CD4-positive, alpha-beta memory T cell (primary cell): ENCODE results near the gene OXLD1. TPM values are rescaled to one million over a fixed set of nuclear protein-coding genes. Genes with fewer than 3 reads are reported as not detected.
A peak's percentile ranks its signal among the peaks of the same experiment; 100 is the strongest.

Source experiments
- CTCF ChIA-PET: fragments of 350-600 bp; sonication (Branson Sonifier 250); formaldehyde crosslinking; loops from one replicate; lab custom pipeline; 2021; ENCODE audit warnings: inconsistent platforms; ENCODE audit not compliant: partially characterized antibody; lab: Charles Lee
- POLR2A ChIA-PET: fragments of 350-600 bp; sonication (Branson Sonifier 250); formaldehyde crosslinking; loops from one replicate; lab custom pipeline; 2021; ENCODE audit not compliant: partially characterized antibody; lab: Charles Lee
- DNase-seq, 5 donors: peaks; one replicate each; pipeline versions ENCODE4 v3.0.0 to v3.0.0-alpha.2; 2020 to 2022; ENCODE audit warnings: mixed read lengths in 1 of 5
- H3K27ac ChIP-seq: one replicate; pipeline ENCODE4 v1.7.0; 2013; ENCODE audit warnings: low read depth, low read length
- H3K27me3 ChIP-seq: 2 replicates; pipeline ENCODE4 v1.7.0; 2013; ENCODE audit warnings: mild to moderate bottlenecking, low read length, moderate library complexity; ENCODE audit not compliant: insufficient read depth
- H3K36me3 ChIP-seq: 2 replicates; pipeline ENCODE4 v1.7.0; 2013; ENCODE audit warnings: mild to moderate bottlenecking, low read length, moderate library complexity; ENCODE audit not compliant: insufficient read depth
- H3K4me1 ChIP-seq: 2 replicates; pipeline ENCODE4 v1.7.0; 2013; ENCODE audit warnings: mild to moderate bottlenecking, low read length, moderate library complexity; ENCODE audit not compliant: insufficient read depth
- H3K4me3 ChIP-seq, 2 donors: one replicate each; pipeline ENCODE4 v1.7.0; 2013; ENCODE audit warnings: low read length in 2 of 2, mild to moderate bottlenecking in 1 of 2
- H3K9me3 ChIP-seq, 2 donors: one replicate each; pipeline ENCODE4 v1.7.0; 2013; ENCODE audit warnings: low read length in 2 of 2, control low read depth in 1 of 2; ENCODE audit not compliant: control insufficient read depth in 1 of 2
- H3K27ac Mint-ChIP-seq, 7 donors: one replicate each; pipeline ENCODE4 v1.8.0; 2020 to 2021; ENCODE audit warnings: mixed read lengths in 7 of 7, mild to moderate bottlenecking in 6 of 7, inconsistent platforms in 3 of 7, moderate library complexity in 3 of 7
- H3K27me3 Mint-ChIP-seq, 2 donors: one replicate each; pipeline ENCODE4 v1.8.0; 2020 to 2021; ENCODE audit warnings: mixed read lengths in 2 of 2
- H3K36me3 Mint-ChIP-seq, 2 donors: one replicate each; pipeline ENCODE4 v1.8.0; 2020 to 2021; ENCODE audit warnings: mixed read lengths in 2 of 2, inconsistent platforms in 1 of 2, mild to moderate bottlenecking in 1 of 2
- H3K4me1 Mint-ChIP-seq, 4 donors: one replicate each; pipeline ENCODE4 v1.8.0; 2020 to 2021; ENCODE audit warnings: mixed read lengths in 4 of 4, mild to moderate bottlenecking in 1 of 4
- H3K4me3 Mint-ChIP-seq, 8 donors: one replicate each; pipeline ENCODE4 v1.8.0; 2020 to 2021; ENCODE audit warnings: mixed read lengths in 8 of 8, mild to moderate bottlenecking in 7 of 8, moderate library complexity in 6 of 8, inconsistent platforms in 3 of 8
- H3K9me3 Mint-ChIP-seq, 8 donors: one replicate each; pipeline ENCODE4 v1.8.0; 2020 to 2021; ENCODE audit warnings: mixed read lengths in 8 of 8, mild to moderate bottlenecking in 5 of 8, inconsistent platforms in 3 of 8, moderate library complexity in 1 of 8
- intact Hi-C: fragments of 100-400 bp; cut with micrococcal nuclease; formaldehyde crosslinking; loops from one replicate; pipeline ENCODE4 v1.15.1; 2023
- polyA plus RNA-seq, 2 donors: library from polyadenylated mRNA; unstranded; fragments of 300-500 nt; fragmentation: Illumina TruSeq; gene quantifications; one replicate each; pipeline ENCODE4 v1.2.3, GENCODE V29; 2021
- total RNA-seq, 2 experiments: library from RNA; stranded (reverse); gene quantifications; one replicate each; pipeline ENCODE4 v1.2.3, GENCODE V29; 2021

Gene OXLD1
- total and polyA plus RNA-seq, 4 experiments from 2014 or later = 52.5 to 83.2 (median 64.8) TPM

GRCh38 chr17:81695211-81695610 lies 28.8 kb upstream of the OXLD1 start:
- H3K9me3 ChIP-seq = no peaks in the 10 kb centered on the region
- Mint-ChIP-seq H3K9me3 (no peaks in the 10 kb centered on the region), H3K27me3 (no peaks in the 10 kb centered on the region), H3K4me1 (peaks cover 0 to 3% (median 0%) of the 10 kb centered on the region in 4 donors), H3K27ac (no peak overlapping the region), H3K36me3 (peaks cover 22 to 41% of the 10 kb centered on the region in 2 donors), H3K4me3 (no peak overlapping the region)
- no peak overlapping the region for H3K27ac ChIP-seq
- POLR2A ChIA-PET = interaction anchor here (0.8 to 1.7 kb wide), 4 partner anchors 10 to 18 kb away, joined by 3 to 12 read pairs (median 4); partner anchors contain the start of genes ARL16 and HGS
- H3K27me3 ChIP-seq = no peaks in the 10 kb centered on the region
- CTCF ChIA-PET = interaction anchor here (1.3 kb wide), 1 partner anchor 13 kb away, joined by 3 read pairs; no protein-coding TSS in a partner anchor
- no peak overlapping the region for H3K4me3 ChIP-seq
- DNase-seq = no peak
- peaks cover 60% of the 10 kb centered on the region for H3K36me3 ChIP-seq
- H3K4me1 ChIP-seq = no peaks in the 10 kb centered on the region
- intact Hi-C loops = no loop called here

GRCh38 chr17:81694810-81695209 lies 28.4 kb upstream of the OXLD1 start:
- H3K4me3 ChIP-seq = no peak overlapping the region
- peaks cover 64% of the 10 kb centered on the region for H3K36me3 ChIP-seq
- no peak for DNase-seq
- no peaks in the 10 kb centered on the region for H3K27me3 ChIP-seq
- intact Hi-C loops = no loop called here
- ChIA-PET CTCF (no interaction called here), POLR2A (interaction anchor here (1.0 to 1.1 kb wide), 2 partner anchors 10 to 18 kb away, joined by 3 to 4 read pairs; no protein-coding TSS in a partner anchor)
- no peak overlapping the region for H3K4me3 Mint-ChIP-seq
- H3K27ac Mint-ChIP-seq = no peak overlapping the region
- peaks cover 22 to 45% of the 10 kb centered on the region in 2 donors for H3K36me3 Mint-ChIP-seq
- H3K4me1 Mint-ChIP-seq = peaks cover 0 to 3% (median under 1%) of the 10 kb centered on the region in 4 donors
- H3K4me1 ChIP-seq = no peaks in the 10 kb centered on the region
- no peaks in the 10 kb centered on the region for H3K9me3 Mint-ChIP-seq
- no peaks in the 10 kb centered on the region for H3K27me3 Mint-ChIP-seq
- H3K9me3 ChIP-seq = no peaks in the 10 kb centered on the region
- no peak overlapping the region for H3K27ac ChIP-seq

GRCh38 chr17:81693509-81694210 lies 27.3 kb upstream of the OXLD1 start:
- intact Hi-C loops = no loop called here
- peaks cover 0 to 9% (median 3%) of the 10 kb centered on the region in 4 donors for H3K4me1 Mint-ChIP-seq
- H3K9me3 ChIP-seq = no peaks in the 10 kb centered on the region
- no peaks in the 10 kb centered on the region for H3K27me3 Mint-ChIP-seq
- H3K36me3 ChIP-seq = peaks cover 70% of the 10 kb centered on the region
- H3K36me3 Mint-ChIP-seq = peaks cover 26 to 51% of the 10 kb centered on the region in 2 donors
- no peak for DNase-seq
- no peak overlapping the region for H3K4me3 ChIP-seq
- H3K9me3 Mint-ChIP-seq = no peaks in the 10 kb centered on the region
- no peaks in the 10 kb centered on the region for H3K27me3 ChIP-seq
- ChIA-PET POLR2A (interaction anchor here (0.6 to 1.1 kb wide), 2 partner anchors 9 to 12 kb away, joined by 3 read pairs; no protein-coding TSS in a partner anchor), CTCF (no interaction called here)
- no peaks in the 10 kb centered on the region for H3K4me1 ChIP-seq
- no peak overlapping the region for H3K27ac Mint-ChIP-seq
- H3K27ac ChIP-seq = no peak overlapping the region
- no peak overlapping the region for H3K4me3 Mint-ChIP-seq

- Mint-ChIP-seq H3K27me3 (no peaks in the 10 kb centered on the region), H3K27ac (no peak overlapping the region), H3K4me3 (no peak overlapping the region), H3K36me3 (peaks cover 19 to 47% of the 10 kb centered on the region in 2 donors), H3K4me1 (peaks cover 0 to 14% (median 3%) of the 10 kb centered on the region in 4 donors), H3K9me3 (no peaks in the 10 kb centered on the region)
- Histone ChIP-seq H3K27me3 (no peaks in the 10 kb centered on the region), H3K27ac (no peak overlapping the region), H3K4me1 (no peaks in the 10 kb centered on the region), H3K9me3 (no peaks in the 10 kb centered on the region), H3K36me3 (peaks cover 69% of the 10 kb centered on the region), H3K4me3 (no peak overlapping the region)
- CTCF ChIA-PET = no interaction called here
- intact Hi-C loops = no loop called here
- no peak for DNase-seq
- POLR2A ChIA-PET = interaction anchor here (1.6 kb wide), 1 partner anchor 12 kb away, joined by 3 read pairs; the partner anchor contains the start of gene MRPL12
Measured at GRCh38 chr17:81691608-81692007, 25.2 kb upstream of the OXLD1 start.

GRCh38 chr17:81691196-81691595 lies 24.8 kb upstream of the OXLD1 start:
- Mint-ChIP-seq H3K36me3 (peaks cover 21 to 49% of the 10 kb centered on the region in 2 donors), H3K27me3 (no peaks in the 10 kb centered on the region), H3K9me3 (no peaks in the 10 kb centered on the region), H3K27ac (no peak overlapping the region), H3K4me3 (no peak overlapping the region), H3K4me1 (peaks cover 0 to 16% (median 5%) of the 10 kb centered on the region in 4 donors)
- Histone ChIP-seq H3K36me3 (peaks cover 72% of the 10 kb centered on the region), H3K4me3 (no peak overlapping the region), H3K27me3 (no peaks in the 10 kb centered on the region), H3K4me1 (peaks cover 3% of the 10 kb centered on the region), H3K9me3 (no peaks in the 10 kb centered on the region), H3K27ac (no peak overlapping the region)
- intact Hi-C loops = no loop called here
- ChIA-PET CTCF (no interaction called here), POLR2A (interaction anchor here (1.6 kb wide), 1 partner anchor 12 kb away, joined by 3 read pairs; the partner anchor contains the start of gene MRPL12)
- DNase-seq = no peak

- intact Hi-C loops = no loop called here
- H3K36me3 ChIP-seq = peaks cover 79% of the 10 kb centered on the region
- POLR2A ChIA-PET = interaction anchor here (1.6 kb wide), 1 partner anchor 13 kb away, joined by 3 read pairs; the partner anchor contains the start of gene MRPL12
- no peak overlapping the region for H3K4me3 ChIP-seq
- H3K27ac ChIP-seq = no peak overlapping the region
- CTCF ChIA-PET = no interaction called here
- Mint-ChIP-seq H3K4me3 (no peak overlapping the region), H3K36me3 (peaks cover 22 to 48% of the 10 kb centered on the region in 2 donors), H3K27ac (no peak overlapping the region), H3K9me3 (no peaks in the 10 kb centered on the region), H3K27me3 (no peaks in the 10 kb centered on the region), H3K4me1 (peaks cover 1 to 22% (median 8%) of the 10 kb centered on the region in 4 donors)
- peaks cover 10% of the 10 kb centered on the region for H3K4me1 ChIP-seq
- H3K9me3 ChIP-seq = no peaks in the 10 kb centered on the region
- H3K27me3 ChIP-seq = no peaks in the 10 kb centered on the region
- DNase-seq = no peak
Measured at GRCh38 chr17:81690549-81690948, 24.1 kb upstream of the OXLD1 start.

- intact Hi-C loops = no loop called here
- Mint-ChIP-seq H3K27ac (peak overlapping the region in 1 of 7 donors; percentile 42), H3K36me3 (peaks cover 22 to 48% of the 10 kb centered on the region in 2 donors), H3K9me3 (no peaks in the 10 kb centered on the region), H3K27me3 (no peaks in the 10 kb centered on the region), H3K4me3 (no peak overlapping the region), H3K4me1 (peaks cover 6 to 27% (median 10%) of the 10 kb centered on the region in 4 donors)
- no peaks in the 10 kb centered on the region for H3K9me3 ChIP-seq
- peaks cover 76% of the 10 kb centered on the region for H3K36me3 ChIP-seq
- peaks cover 15% of the 10 kb centered on the region for H3K4me1 ChIP-seq
- H3K4me3 ChIP-seq = no peak overlapping the region
- H3K27me3 ChIP-seq = no peaks in the 10 kb centered on the region
- ChIA-PET POLR2A (interaction anchor here (1.6 kb wide), 1 partner anchor 13 kb away, joined by 3 read pairs; the partner anchor contains the start of gene MRPL12), CTCF (no interaction called here)
- no peak for DNase-seq
- no peak overlapping the region for H3K27ac ChIP-seq
Measured at GRCh38 chr17:81690066-81690465, 23.7 kb upstream of the OXLD1 start.
